ENCODE results near the gene SERGEF.

SERGEF gene

GRCh38 chr11:17929171-17929570 lies 83.7 kb downstream of the SERGEF start:
- TF ChIP-seq CTCF (IDR thresholded peaks at IDR 0.05), result no peak

DNA sequence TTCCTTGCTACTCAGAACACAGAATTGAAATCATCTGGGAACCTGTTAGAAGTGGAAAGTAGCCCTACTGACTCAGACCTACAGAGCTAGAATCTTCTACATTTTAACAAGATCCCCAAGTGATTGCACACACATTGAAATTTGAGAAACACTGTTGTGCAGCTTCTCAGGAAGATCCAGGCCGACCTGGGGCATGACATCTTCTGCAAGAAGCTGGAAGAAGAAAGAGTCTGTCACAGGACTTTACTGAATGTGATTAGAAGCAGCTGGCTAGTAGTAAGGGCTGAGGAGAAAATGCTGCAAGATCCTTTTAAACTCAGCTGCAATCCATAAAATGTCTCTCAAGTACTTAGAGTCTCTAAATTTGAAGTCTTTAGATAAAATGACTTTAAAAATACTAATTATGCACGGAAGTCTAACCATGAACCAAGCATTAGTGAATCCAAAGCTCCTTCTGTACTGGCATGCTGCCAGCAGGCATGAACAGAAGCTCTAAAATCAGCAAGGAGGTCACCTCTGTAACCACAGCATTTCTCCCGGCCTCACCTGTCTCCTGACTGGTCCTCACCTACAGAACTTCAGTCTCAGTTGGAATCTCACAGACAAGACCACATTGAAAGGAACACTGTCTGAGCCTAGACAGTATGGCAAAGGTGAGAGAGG lies 85.0 kb downstream of the SERGEF start:
- no peak for TF ChIP-seq CTCF (IDR thresholded peaks at IDR 0.05)

GRCh38 chr11:17927041-17927440 lies 85.8 kb downstream of the SERGEF start:
- TF ChIP-seq CTCF (IDR thresholded peaks at IDR 0.05), result no peak

- no peak for TF ChIP-seq CTCF (IDR thresholded peaks at IDR 0.05)
Observed at GRCh38 chr11:17924713-17925112, 88.1 kb downstream of the SERGEF start.

DNA sequence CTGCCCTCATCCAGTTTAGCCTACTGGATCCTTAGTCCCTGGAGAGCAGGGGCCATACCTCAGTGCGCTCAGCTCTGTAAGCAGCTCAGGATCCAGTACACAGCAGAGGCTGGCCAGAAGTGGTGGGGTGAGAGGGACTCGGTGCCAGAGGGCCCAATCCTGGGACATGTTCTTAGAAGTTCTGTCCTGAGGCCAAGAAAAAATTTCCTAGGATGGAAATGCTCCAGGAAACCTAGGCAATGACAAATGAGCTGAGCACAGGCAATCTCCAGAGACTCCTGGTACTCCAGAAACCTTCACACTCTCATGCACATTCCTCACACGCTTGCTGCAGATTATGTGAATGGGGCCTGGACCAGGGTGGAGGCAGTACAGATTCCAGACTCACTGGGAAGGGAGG lies 89.6 kb downstream of the SERGEF start:
- no peak for TF ChIP-seq CTCF (IDR thresholded peaks at IDR 0.05)

- no peak for TF ChIP-seq CTCF (IDR thresholded peaks at IDR 0.05)
Observed at GRCh38 chr11:17922416-17922788, 90.4 kb downstream of the SERGEF start.

DNA sequence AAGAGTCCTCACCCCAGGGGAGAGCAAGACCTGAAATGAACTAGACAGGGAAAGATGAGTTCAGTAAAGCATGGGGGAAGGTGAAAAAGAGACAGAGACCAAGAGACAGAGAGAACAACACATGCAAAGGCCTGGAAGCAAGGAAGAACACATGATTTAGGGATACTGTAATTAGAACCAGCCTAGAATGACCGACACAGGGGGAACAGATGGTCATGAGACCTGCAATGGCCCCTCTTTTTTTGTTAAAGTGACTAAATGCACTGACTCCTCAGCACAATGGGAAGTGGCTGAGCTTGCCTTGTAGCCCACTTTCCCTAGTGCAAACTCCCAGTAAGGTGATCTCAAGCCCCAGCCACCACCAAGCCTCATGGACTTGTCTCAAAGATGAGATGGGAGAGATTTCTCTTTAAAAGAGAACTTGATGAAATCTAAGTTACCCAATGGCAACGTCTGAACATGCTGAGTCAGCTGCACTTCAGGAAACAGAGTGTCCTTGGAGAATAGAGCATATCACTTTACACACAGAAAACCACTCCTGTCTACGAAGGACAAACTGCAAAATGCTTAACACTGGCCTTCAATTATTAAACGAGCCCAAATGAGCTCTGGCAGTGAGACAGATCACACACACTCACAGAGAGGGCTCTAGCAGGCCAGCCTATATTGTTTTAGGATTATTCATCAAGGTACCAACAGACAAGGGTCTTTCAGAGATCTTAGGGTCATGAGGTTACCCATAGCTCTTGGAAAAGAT lies 91.0 kb downstream of the SERGEF start:
- no peak for TF ChIP-seq CTCF (IDR thresholded peaks at IDR 0.05)
